GM21447 (cell line): ENCODE data around the gene UBE3A.

ENCODE experiments used
- ATAC-seq: cut with Tn5 transposase; IDR thresholded peaks from one replicate; pipeline ENCODE4 v1.9.1; 2021; ENCODE audit not compliant: unreplicated experiment

Gene UBE3A

DNA sequence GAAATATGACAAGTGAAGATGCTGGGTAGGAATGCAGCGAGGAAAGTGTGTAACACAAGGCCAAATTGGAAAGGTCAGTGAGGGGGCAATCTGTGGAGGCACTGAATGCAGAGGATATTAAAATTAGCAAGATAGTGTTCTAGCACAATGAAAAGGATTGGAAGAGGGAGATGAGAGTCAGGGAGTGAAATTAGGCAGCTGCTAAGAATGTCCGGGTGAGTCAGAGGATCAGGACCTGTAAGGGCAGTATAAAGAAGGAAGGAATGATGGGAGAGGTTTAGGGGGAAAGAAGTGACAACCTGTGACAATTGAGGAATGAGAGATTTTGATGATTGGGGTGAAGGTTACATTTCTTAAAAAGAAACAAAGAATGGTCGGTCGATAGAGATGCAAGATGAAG lies 103.5 kb downstream of the UBE3A start:
- no peak for ATAC-seq

- no peak for ATAC-seq
Observed at GRCh38 chr15:25333049-25333448, 105.8 kb downstream of the UBE3A start.

GRCh38 chr15:25332306-25332705 lies 106.5 kb downstream of the UBE3A start:
- ATAC-seq, result no peak

DNA sequence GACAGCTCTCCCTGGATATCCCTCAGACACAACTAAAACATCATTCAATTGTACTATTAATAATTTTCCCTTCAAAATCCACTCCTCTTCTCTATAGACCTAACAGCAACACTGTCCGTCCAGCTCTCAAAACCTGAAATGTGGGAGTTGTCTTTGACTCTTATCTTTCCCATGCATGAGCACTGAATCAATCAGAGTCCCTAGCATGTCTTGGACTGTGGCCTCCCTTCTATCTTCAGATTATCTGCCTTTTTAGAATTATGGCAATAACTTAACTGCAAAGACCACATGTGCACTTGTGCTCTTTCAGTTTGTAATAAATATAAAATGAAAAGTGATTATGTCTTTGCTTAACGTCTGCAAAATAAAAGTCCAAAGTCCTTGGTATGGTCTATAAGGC lies 107.0 kb downstream of the UBE3A start:
- ATAC-seq, result no peak

GRCh38 chr15:25331404-25331803 lies 107.4 kb downstream of the UBE3A start:
- ATAC-seq, result no peak

GRCh38 chr15:25329696-25330095 lies 109.1 kb downstream of the UBE3A start:
- ATAC-seq, result no peak

GRCh38 chr15:25327686-25328085 lies 111.1 kb downstream of the UBE3A start:
- no peak for ATAC-seq

DNA sequence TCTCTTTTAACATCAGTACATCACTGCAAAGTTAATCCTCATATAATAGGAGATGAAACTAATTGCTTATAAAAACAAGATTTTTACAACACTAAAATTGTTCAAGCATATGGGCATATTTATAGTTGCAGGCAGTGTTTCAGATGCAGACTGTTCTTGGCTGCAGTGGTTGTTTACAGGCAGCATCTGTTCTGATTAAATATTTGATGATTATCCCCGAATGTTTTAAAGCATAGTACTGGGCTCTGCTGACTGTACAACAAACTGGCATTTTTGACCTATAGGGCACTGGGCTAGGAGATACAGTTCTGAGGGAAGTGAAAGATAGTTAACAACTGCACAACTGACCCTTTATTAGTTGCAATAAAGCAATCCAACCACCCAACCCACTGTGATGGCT lies 113.6 kb downstream of the UBE3A start:
- ATAC-seq, result no peak

- ATAC-seq, result no peak
Observed at GRCh38 chr15:25323420-25323819, 115.4 kb downstream of the UBE3A start.

- no peak for ATAC-seq
Observed at GRCh38 chr15:25287823-25288222, 151.0 kb downstream of the UBE3A start.
